ENCODE measurements around the gene HMX2.
A peak's percentile ranks its signal among the peaks of the same experiment; 100 is the strongest.

The HMX2 gene

DNA sequence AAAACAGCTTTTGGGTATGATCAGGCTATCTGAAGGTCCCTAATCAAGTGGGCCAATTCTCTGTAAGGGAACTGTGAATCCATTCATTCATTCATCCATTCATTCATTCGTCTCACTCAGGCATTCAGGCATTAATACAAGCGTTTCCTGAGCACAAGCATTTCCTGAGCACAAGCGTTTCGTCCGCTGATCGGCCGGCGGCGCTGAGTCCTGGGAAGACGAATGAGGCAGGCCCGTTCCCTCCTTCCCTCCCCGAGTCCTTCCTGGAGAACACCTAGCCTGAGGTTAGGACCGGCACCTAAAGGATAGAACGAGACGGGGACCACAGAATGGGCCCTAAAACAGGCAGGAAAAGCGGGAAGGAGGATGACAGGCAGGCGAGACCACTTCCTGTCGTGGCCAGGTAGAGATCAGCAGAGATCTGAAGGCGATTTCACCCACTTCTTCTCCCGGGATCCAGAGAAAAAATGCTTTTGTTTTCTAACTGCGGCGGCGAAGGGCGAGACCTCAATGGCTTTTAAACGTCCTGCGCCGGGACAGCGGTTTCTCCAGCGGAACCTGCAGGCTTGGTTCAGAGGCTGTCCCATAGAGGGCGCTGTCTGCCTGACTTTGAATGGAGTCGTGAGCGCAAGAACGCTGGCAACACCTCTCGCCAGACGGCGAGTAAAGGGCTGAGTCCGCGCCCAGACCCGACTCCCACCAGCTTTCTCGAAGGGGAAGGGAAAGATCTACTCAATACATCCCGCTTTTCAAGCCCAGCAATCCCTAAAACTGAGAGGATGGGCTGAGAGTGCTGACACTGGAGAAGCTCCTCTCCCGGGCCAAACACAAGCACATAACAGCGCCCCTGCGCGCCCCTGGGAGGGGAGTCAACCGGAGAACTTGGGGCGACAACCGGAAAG, 15.1 kb upstream of the HMX2 start:
- peak overlapping the region; percentile 25 for H3K9ac ChIP-seq (ENCODE audit: low read length)
- H3K4me1 ChIP-seq (ENCODE audit: control insufficient read depth, insufficient read depth, low read length), result peaks cover 16% of the 10 kb centered on the region
- H3K36me3 ChIP-seq (ENCODE audit: control insufficient read depth, insufficient read depth, low read length, severe bottlenecking), result no peaks in the 10 kb centered on the region
- DNase-seq (ENCODE audit: low read depth), result peak; percentile 91
- peaks cover 57% of the 10 kb centered on the region for H3K27me3 ChIP-seq (replicated peaks; ENCODE audit: control insufficient read depth, insufficient read depth, low read length)
- peaks cover 9% of the 10 kb centered on the region for H3K9me3 ChIP-seq (ENCODE audit: control insufficient read depth, low read length)
- H3K4me3 ChIP-seq (ENCODE audit: low read length), result peak overlapping the region; percentile 67

GRCh38 chr10:123133541-123134342, 14.2 kb upstream of the HMX2 start:
- Histone ChIP-seq H3K9ac (ENCODE audit: low read length) (no peak overlapping the region), H3K4me3 (ENCODE audit: low read length) (no peak overlapping the region), H3K36me3 (ENCODE audit: control insufficient read depth, insufficient read depth, low read length, severe bottlenecking) (no peaks in the 10 kb centered on the region), H3K27me3 (replicated peaks; ENCODE audit: control insufficient read depth, insufficient read depth, low read length) (peaks cover 57% of the 10 kb centered on the region), H3K4me1 (ENCODE audit: control insufficient read depth, insufficient read depth, low read length) (peaks cover 16% of the 10 kb centered on the region), H3K9me3 (ENCODE audit: control insufficient read depth, low read length) (peaks cover under 1% of the 10 kb centered on the region)
- no peak for DNase-seq (ENCODE audit: low read depth)

DNA sequence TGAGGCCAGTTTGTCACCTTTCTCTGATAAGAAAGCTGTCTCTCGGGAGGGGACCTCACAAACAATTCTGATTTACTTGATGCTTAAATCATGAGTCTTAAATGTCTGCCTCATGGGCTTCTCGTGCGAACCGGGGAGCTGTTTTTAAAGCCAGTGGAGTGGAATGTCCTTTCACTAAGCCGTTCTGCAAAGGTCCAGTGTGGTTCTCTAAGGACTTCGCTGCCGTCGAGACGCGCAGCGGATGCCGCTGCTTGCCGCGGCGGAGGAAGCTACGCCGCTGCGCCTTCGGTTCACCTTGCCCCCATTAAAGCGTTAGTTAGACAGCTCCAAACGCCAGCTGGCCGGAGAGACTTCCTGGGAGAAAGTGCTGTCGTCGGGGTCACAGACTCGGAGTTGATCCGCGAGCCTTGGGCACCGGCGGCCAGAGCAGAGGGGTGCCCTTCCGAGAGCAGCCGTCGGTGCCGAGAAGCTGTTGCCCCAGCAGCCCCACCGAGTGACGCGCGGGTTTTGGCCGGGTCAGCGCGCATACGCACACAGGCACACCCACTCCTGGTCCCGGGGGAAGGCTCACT, 13.5 kb upstream of the HMX2 start:
- Histone ChIP-seq H3K4me1 (ENCODE audit: control insufficient read depth, insufficient read depth, low read length) (peaks cover 13% of the 10 kb centered on the region), H3K27me3 (replicated peaks; ENCODE audit: control insufficient read depth, insufficient read depth, low read length) (peaks cover 64% of the 10 kb centered on the region), H3K9me3 (ENCODE audit: control insufficient read depth, low read length) (no peaks in the 10 kb centered on the region), H3K9ac (ENCODE audit: low read length) (no peak overlapping the region), H3K4me3 (ENCODE audit: low read length) (no peak overlapping the region), H3K36me3 (ENCODE audit: control insufficient read depth, insufficient read depth, low read length, severe bottlenecking) (no peaks in the 10 kb centered on the region)
- DNase-seq (ENCODE audit: low read depth), result no peak

DNA sequence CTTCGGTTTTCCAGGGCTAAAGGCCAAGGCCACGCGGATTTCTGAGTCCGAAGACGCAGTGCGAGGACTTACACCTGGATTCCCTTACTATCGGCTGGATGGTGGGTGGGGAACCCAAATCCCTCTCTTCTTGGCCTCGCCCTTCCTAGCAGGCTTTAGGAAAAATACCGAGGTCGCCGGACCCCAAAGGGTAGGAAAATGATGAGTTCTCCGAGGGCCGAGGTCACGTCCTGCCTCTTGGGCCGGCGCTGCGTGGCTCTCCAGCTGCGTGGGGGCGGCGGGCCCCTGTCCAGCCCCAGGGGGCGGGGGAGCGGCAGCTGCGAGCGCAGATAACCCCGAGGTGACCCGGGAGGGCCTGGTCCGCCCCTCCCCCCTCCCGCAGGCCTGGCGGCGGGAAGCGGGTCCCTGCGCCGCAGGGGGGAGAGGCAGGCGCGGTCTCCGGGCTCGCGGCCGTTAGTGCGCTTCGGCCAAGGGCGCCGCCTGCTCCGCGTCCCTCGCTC, 13.0 kb upstream of the HMX2 start:
- Histone ChIP-seq H3K36me3 (ENCODE audit: control insufficient read depth, insufficient read depth, low read length, severe bottlenecking) (no peaks in the 10 kb centered on the region), H3K9me3 (ENCODE audit: control insufficient read depth, low read length) (no peaks in the 10 kb centered on the region), H3K4me1 (ENCODE audit: control insufficient read depth, insufficient read depth, low read length) (peaks cover 10% of the 10 kb centered on the region), H3K27me3 (replicated peaks; ENCODE audit: control insufficient read depth, insufficient read depth, low read length) (peaks cover 67% of the 10 kb centered on the region), H3K9ac (ENCODE audit: low read length) (no peak overlapping the region), H3K4me3 (ENCODE audit: low read length) (peak overlapping the region; percentile 69)
- no peak for DNase-seq (ENCODE audit: low read depth)

GRCh38 chr10:123135415-123136141, 12.4 kb upstream of the HMX2 start, which contains the start of gene HMX3:
TSS of gene HMX3 (plus strand) at chr10:123135970. CDS start at chr10:123136051, 81 bp downstream.
- no peaks in the 10 kb centered on the region for H3K36me3 ChIP-seq (ENCODE audit: control insufficient read depth, insufficient read depth, low read length, severe bottlenecking)
- peak; percentile 54 for DNase-seq (ENCODE audit: low read depth)
- no peaks in the 10 kb centered on the region for H3K9me3 ChIP-seq (ENCODE audit: control insufficient read depth, low read length)
- H3K27me3 ChIP-seq (replicated peaks; ENCODE audit: control insufficient read depth, insufficient read depth, low read length), result peaks cover 73% of the 10 kb centered on the region
- H3K9ac ChIP-seq (ENCODE audit: low read length), result no peak within 1 kb of the TSS
- peaks cover 10% of the 10 kb centered on the region for H3K4me1 ChIP-seq (ENCODE audit: control insufficient read depth, insufficient read depth, low read length)
- H3K4me3 ChIP-seq (ENCODE audit: low read length), result peak within 1 kb of the TSS; percentile 69

DNA sequence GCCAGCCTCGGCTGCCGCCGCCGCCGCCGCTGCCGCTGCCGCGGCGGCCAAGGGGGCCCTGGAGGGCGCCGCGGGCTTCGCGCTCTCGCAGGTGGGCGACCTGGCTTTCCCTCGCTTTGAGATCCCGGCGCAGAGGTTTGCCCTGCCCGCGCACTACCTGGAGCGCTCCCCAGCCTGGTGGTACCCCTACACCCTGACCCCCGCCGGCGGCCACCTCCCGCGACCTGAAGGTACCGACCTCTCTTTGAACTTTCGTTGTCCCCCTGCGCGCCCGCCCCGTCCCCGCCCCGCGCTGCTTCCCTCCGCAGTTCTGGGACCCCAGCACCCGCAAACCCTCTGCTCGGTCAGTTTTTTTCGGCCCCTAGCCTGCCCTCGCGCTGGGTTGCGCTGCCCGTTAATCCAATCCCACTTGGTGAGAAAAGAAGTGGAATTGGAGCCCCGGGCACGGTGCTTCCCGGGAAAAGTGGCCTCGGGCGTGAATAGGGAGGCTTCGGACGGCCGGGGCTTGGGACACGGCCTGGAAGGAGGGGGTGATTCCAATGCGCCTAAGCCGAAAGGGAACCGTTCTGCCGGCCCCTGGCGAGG, 11.6 kb upstream of the HMX2 start:
- H3K9me3 ChIP-seq (ENCODE audit: control insufficient read depth, low read length), result no peaks in the 10 kb centered on the region
- H3K4me1 ChIP-seq (ENCODE audit: control insufficient read depth, insufficient read depth, low read length), result peaks cover 10% of the 10 kb centered on the region
- peaks cover 80% of the 10 kb centered on the region for H3K27me3 ChIP-seq (replicated peaks; ENCODE audit: control insufficient read depth, insufficient read depth, low read length)
- no peak overlapping the region for H3K9ac ChIP-seq (ENCODE audit: low read length)
- DNase-seq (ENCODE audit: low read depth), result no peak
- H3K36me3 ChIP-seq (ENCODE audit: control insufficient read depth, insufficient read depth, low read length, severe bottlenecking), result no peaks in the 10 kb centered on the region
- H3K4me3 ChIP-seq (ENCODE audit: low read length), result no peak overlapping the region

DNA sequence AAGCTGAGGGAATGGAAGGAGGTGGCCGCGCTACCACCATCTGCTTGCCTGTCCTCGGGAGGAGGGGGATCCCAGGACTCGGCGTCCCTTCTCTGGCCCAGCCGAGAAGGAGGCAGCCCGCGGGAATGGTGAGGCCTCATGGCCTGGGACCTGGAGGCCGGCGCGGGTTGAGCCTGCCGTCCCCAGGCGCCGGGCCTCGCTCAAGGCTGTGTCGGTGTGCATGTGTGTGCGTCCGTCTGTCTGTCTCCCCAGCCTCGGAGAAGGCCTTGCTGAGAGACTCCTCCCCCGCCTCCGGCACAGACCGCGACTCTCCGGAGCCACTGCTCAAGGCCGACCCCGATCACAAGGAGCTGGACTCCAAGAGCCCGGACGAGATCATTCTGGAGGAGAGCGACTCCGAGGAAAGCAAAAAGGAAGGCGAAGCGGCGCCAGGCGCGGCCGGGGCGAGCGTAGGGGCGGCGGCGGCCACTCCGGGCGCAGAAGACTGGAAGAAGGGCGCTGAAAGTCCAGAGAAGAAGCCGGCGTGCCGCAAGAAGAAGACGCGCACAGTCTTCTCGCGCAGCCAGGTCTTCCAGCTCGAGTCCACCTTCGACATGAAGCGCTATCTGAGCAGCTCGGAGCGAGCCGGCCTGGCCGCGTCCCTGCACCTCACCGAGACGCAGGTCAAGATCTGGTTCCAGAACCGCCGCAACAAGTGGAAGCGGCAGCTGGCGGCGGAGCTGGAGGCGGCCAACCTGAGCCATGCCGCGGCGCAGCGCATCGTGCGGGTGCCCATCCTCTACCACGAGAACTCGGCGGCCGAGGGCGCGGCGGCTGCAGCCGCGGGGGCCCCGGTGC, 10.9 kb upstream of the HMX2 start:
- no peaks in the 10 kb centered on the region for H3K9me3 ChIP-seq (ENCODE audit: control insufficient read depth, low read length)
- peak overlapping the region; percentile 23 for H3K4me3 ChIP-seq (ENCODE audit: low read length)
- peaks cover 81% of the 10 kb centered on the region for H3K27me3 ChIP-seq (replicated peaks; ENCODE audit: control insufficient read depth, insufficient read depth, low read length)
- no peak overlapping the region for H3K9ac ChIP-seq (ENCODE audit: low read length)
- DNase-seq (ENCODE audit: low read depth), result peak; percentile 35
- H3K4me1 ChIP-seq (ENCODE audit: control insufficient read depth, insufficient read depth, low read length), result peaks cover 10% of the 10 kb centered on the region
- no peaks in the 10 kb centered on the region for H3K36me3 ChIP-seq (ENCODE audit: control insufficient read depth, insufficient read depth, low read length, severe bottlenecking)

GRCh38 chr10:123139165-123139520, 8.8 kb upstream of the HMX2 start:
- Histone ChIP-seq H3K27me3 (replicated peaks; ENCODE audit: control insufficient read depth, insufficient read depth, low read length) (peaks cover 80% of the 10 kb centered on the region), H3K9me3 (ENCODE audit: control insufficient read depth, low read length) (no peaks in the 10 kb centered on the region), H3K36me3 (ENCODE audit: control insufficient read depth, insufficient read depth, low read length, severe bottlenecking) (no peaks in the 10 kb centered on the region), H3K4me3 (ENCODE audit: low read length) (no peak overlapping the region), H3K4me1 (ENCODE audit: control insufficient read depth, insufficient read depth, low read length) (peaks cover 3% of the 10 kb centered on the region), H3K9ac (ENCODE audit: low read length) (no peak overlapping the region)
- DNase-seq (ENCODE audit: low read depth), result no peak

GRCh38 chr10:123139521-123140163, 8.3 kb upstream of the HMX2 start:
- Histone ChIP-seq H3K4me1 (ENCODE audit: control insufficient read depth, insufficient read depth, low read length) (peaks cover 3% of the 10 kb centered on the region), H3K27me3 (replicated peaks; ENCODE audit: control insufficient read depth, insufficient read depth, low read length) (peaks cover 80% of the 10 kb centered on the region), H3K36me3 (ENCODE audit: control insufficient read depth, insufficient read depth, low read length, severe bottlenecking) (no peaks in the 10 kb centered on the region), H3K9ac (ENCODE audit: low read length) (no peak overlapping the region), H3K9me3 (ENCODE audit: control insufficient read depth, low read length) (no peaks in the 10 kb centered on the region), H3K4me3 (ENCODE audit: low read length) (no peak overlapping the region)
- DNase-seq (ENCODE audit: low read depth), result no peak
